ENCODE measurements around the gene GALNT14. TPM values are rescaled to one million over a fixed set of nuclear protein-coding genes. Genes with fewer than 3 reads are reported as not detected.
"Not testable (repeated sequence)": the region's sequence is repeated elsewhere in the genome, so short reads cannot be mapped to it uniquely, and the experiment has no call there.

GALNT14 gene
- total RNA-seq (2014; rRNA removed; shearing (Covaris generic)) = not detected in 2 replicates

GRCh38 chr2:31138037-31138962, at the start of gene GALNT14:
Gene GALNT14 (minus strand): TSS chr2:31138440. CDS start chr2:31138086, 354 bp downstream.
- H3K4me1 ChIP-seq = no peaks in the 10 kb centered on the region
- H3K27ac ChIP-seq = no peak within 1 kb of the TSS
- H3K27me3 ChIP-seq = peaks cover 18% of the 10 kb centered on the region
- DNase-seq = no peak
- H3K4me3 ChIP-seq = no peak within 1 kb of the TSS
- no peaks in the 10 kb centered on the region for H3K9me3 ChIP-seq (replicated peaks)
- H3K36me3 ChIP-seq = no peaks in the 10 kb centered on the region

GRCh38 chr2:31187166-31187565, 48.9 kb upstream of the GALNT14 start:
- no peak for DNase-seq
- H3K27ac ChIP-seq = no peak overlapping the region
- no peaks in the 10 kb centered on the region for H3K36me3 ChIP-seq
- H3K9me3 ChIP-seq (replicated peaks) = no peaks in the 10 kb centered on the region
- no peak overlapping the region for H3K4me3 ChIP-seq
- no peaks in the 10 kb centered on the region; the same call in 1 of the 2 replicates for H3K4me1 ChIP-seq
- peaks cover 24% of the 10 kb centered on the region for H3K27me3 ChIP-seq

GRCh38 chr2:31183973-31184372, 45.7 kb upstream of the GALNT14 start:
- H3K9me3 ChIP-seq (replicated peaks); H3K4me1 ChIP-seq; H3K27ac ChIP-seq; H3K4me3 ChIP-seq; DNase-seq; H3K36me3 ChIP-seq: not testable (repeated sequence)
- peaks cover 14% of the 10 kb centered on the region; the same call in 1 of the 2 replicates for H3K27me3 ChIP-seq

- Histone ChIP-seq H3K36me3 (no peaks in the 10 kb centered on the region), H3K9me3 (replicated peaks) (no peaks in the 10 kb centered on the region), H3K27me3 (peaks cover 15% of the 10 kb centered on the region), H3K4me3 (no peak overlapping the region), H3K27ac (no peak overlapping the region), H3K4me1 (no peaks in the 10 kb centered on the region)
- DNase-seq = no peak
Observed at GRCh38 chr2:31176742-31177141, 38.5 kb upstream of the GALNT14 start.

- no peak for DNase-seq
- no peaks in the 10 kb centered on the region for H3K36me3 ChIP-seq
- H3K27me3 ChIP-seq = no peaks in the 10 kb centered on the region; the same call in none of the 2 replicates
- no peak overlapping the region for H3K27ac ChIP-seq
- no peak overlapping the region for H3K4me3 ChIP-seq
- no peaks in the 10 kb centered on the region for H3K9me3 ChIP-seq (replicated peaks)
- no peaks in the 10 kb centered on the region for H3K4me1 ChIP-seq
Observed at GRCh38 chr2:31171142-31171541, 32.9 kb upstream of the GALNT14 start.

GRCh38 chr2:31170071-31170698, 31.9 kb upstream of the GALNT14 start:
- Histone ChIP-seq H3K4me1 (no peaks in the 10 kb centered on the region), H3K27ac (no peak overlapping the region), H3K27me3 (no peaks in the 10 kb centered on the region; the same call in none of the 2 replicates), H3K9me3 (replicated peaks) (no peaks in the 10 kb centered on the region), H3K36me3 (no peaks in the 10 kb centered on the region), H3K4me3 (no peak overlapping the region)
- peak; percentile 59 to 82 for DNase-seq

GRCh38 chr2:31168291-31168690, 30.1 kb upstream of the GALNT14 start:
- Histone ChIP-seq H3K4me3 (no peak overlapping the region), H3K27ac (no peak overlapping the region), H3K27me3 (no peaks in the 10 kb centered on the region; the same call in none of the 2 replicates), H3K36me3 (no peaks in the 10 kb centered on the region), H3K4me1 (peaks cover 3% of the 10 kb centered on the region; the same call in 1 of the 2 replicates), H3K9me3 (replicated peaks) (no peaks in the 10 kb centered on the region)
- no peak for DNase-seq

- no peak overlapping the region for H3K4me3 ChIP-seq
- DNase-seq = no peak
- H3K9me3 ChIP-seq (replicated peaks) = 0 out of 2 replicates have a peak, but pooled peaks cover 3% of the 10 kb centered on the region
Observed at GRCh38 chr2:31166925-31167324, 28.7 kb upstream of the GALNT14 start.

GRCh38 chr2:31163011-31163539, 24.8 kb upstream of the GALNT14 start:
- peaks cover 13% of the 10 kb centered on the region for H3K4me1 ChIP-seq
- peak overlapping the region; percentile 44 for H3K27ac ChIP-seq

More at GRCh38 chr2:31166925-31167324, 28.7 kb upstream of the GALNT14 start:
- Histone ChIP-seq H3K27ac (no peak overlapping the region), H3K36me3 (no peaks in the 10 kb centered on the region), H3K4me1 (peaks cover 13% of the 10 kb centered on the region), H3K27me3 (no peaks in the 10 kb centered on the region; the same call in none of the 2 replicates)

GRCh38 chr2:31161637-31162036, 23.4 kb upstream of the GALNT14 start:
- peaks cover 13% of the 10 kb centered on the region for H3K4me1 ChIP-seq
- 0 out of 2 replicates have a peak, but pooled peaks cover 3% of the 10 kb centered on the region for H3K9me3 ChIP-seq (replicated peaks)
- no peak for DNase-seq
- H3K36me3 ChIP-seq = no peaks in the 10 kb centered on the region
- H3K27ac ChIP-seq = no peak overlapping the region
- no peaks in the 10 kb centered on the region for H3K27me3 ChIP-seq
- H3K4me3 ChIP-seq = no peak overlapping the region

More at GRCh38 chr2:31163011-31163539, 24.8 kb upstream of the GALNT14 start:
- DNase-seq = peak; percentile 76 to 88
- Histone ChIP-seq H3K4me3 (no peak overlapping the region), H3K36me3 (no peaks in the 10 kb centered on the region), H3K27me3 (no peaks in the 10 kb centered on the region; the same call in 1 of the 2 replicates), H3K9me3 (replicated peaks) (0 out of 2 replicates have a peak, but pooled peaks cover 3% of the 10 kb centered on the region)

GRCh38 chr2:31151501-31151900, 13.3 kb upstream of the GALNT14 start:
- no peak overlapping the region for H3K27ac ChIP-seq
- no peak overlapping the region for H3K4me3 ChIP-seq
- no peaks in the 10 kb centered on the region for H3K4me1 ChIP-seq
- H3K36me3 ChIP-seq = no peaks in the 10 kb centered on the region
- no peaks in the 10 kb centered on the region for H3K9me3 ChIP-seq (replicated peaks)
- peaks cover 8% of the 10 kb centered on the region for H3K27me3 ChIP-seq
- DNase-seq = no peak

GRCh38 chr2:31150120-31150670, 12.0 kb upstream of the GALNT14 start:
- H3K27me3 ChIP-seq = peaks cover 11% of the 10 kb centered on the region
- H3K36me3 ChIP-seq = no peaks in the 10 kb centered on the region

GRCh38 chr2:31148514-31148913, 10.3 kb upstream of the GALNT14 start:
- Histone ChIP-seq H3K9me3 (replicated peaks) (no peaks in the 10 kb centered on the region), H3K4me1 (no peaks in the 10 kb centered on the region), H3K27ac (no peak overlapping the region), H3K27me3 (peaks cover 11% of the 10 kb centered on the region), H3K4me3 (no peak overlapping the region), H3K36me3 (no peaks in the 10 kb centered on the region)
- DNase-seq = no peak

More at GRCh38 chr2:31150120-31150670, 12.0 kb upstream of the GALNT14 start:
- Histone ChIP-seq H3K9me3 (replicated peaks) (no peaks in the 10 kb centered on the region), H3K4me3 (no peak overlapping the region), H3K4me1 (no peaks in the 10 kb centered on the region), H3K27ac (no peak overlapping the region)
- DNase-seq = no peak

GRCh38 chr2:31147645-31148044, 9.4 kb upstream of the GALNT14 start:
- Histone ChIP-seq H3K27ac (no peak overlapping the region), H3K27me3 (peaks cover 11% of the 10 kb centered on the region), H3K4me3 (no peak overlapping the region), H3K9me3 (replicated peaks) (no peaks in the 10 kb centered on the region), H3K36me3 (no peaks in the 10 kb centered on the region), H3K4me1 (no peaks in the 10 kb centered on the region)
- DNase-seq = no peak

All from SJCRH30 (cell line).